Body of pancreas (tissue), 4 donors: ENCODE results near the gene RAB12.

Experiments
- CTCF ChIP-seq, 7 experiments: fragments of 450-650 bp in 4 of 7; fragments of 200-600 bp in 3 of 7; sonication (generic) in 3 of 7; IDR thresholded peaks; one replicate each; pipeline ENCODE4 v1.5.1; 2016 to 2019; ENCODE audit warnings: antibody characterized with exemption in 7 of 7
- POLR2A ChIP-seq, 3 donors: fragments of 450-650 bp; IDR thresholded peaks; one replicate each; pipeline ENCODE4 v1.6.1; 2016; ENCODE audit warnings: antibody characterized with exemption in 3 of 3, mild to moderate bottlenecking in 2 of 3

- no peak for TF ChIP-seq POLR2A (IDR thresholded peaks at IDR 0.05)
- no peak for TF ChIP-seq CTCF (IDR thresholded peaks at IDR 0.05)
Measured at GRCh38 chr18:8668381-8668780, 59.1 kb downstream of the RAB12 start.
